Mesendoderm (in vitro differentiated cells): ENCODE data around the gene CFAP61.
"Not testable (repeated sequence)": the region's sequence is repeated elsewhere in the genome, so short reads cannot be mapped to it uniquely, and the experiment has no call there.

Source experiments
- DNase-seq: peaks from one replicate; pipeline ENCODE4 v3.0.0; 2013
- H2AK5ac ChIP-seq: 2 replicates; pipeline ENCODE4 v1.6.1; 2013; ENCODE audit warnings: low read length, inconsistent platforms
- H2BK120ac ChIP-seq: 2 replicates; pipeline ENCODE4 v1.6.1; 2013; ENCODE audit warnings: low read depth, mild to moderate bottlenecking, low read length, moderate library complexity, mixed read lengths
- H2BK15ac ChIP-seq: replicated peaks from 2 replicates; pipeline ENCODE4 v1.6.1; 2013; ENCODE audit warnings: low read depth, mild to moderate bottlenecking, moderate library complexity
- H2BK5ac ChIP-seq: 2 replicates; pipeline ENCODE4 v1.6.1; 2013; ENCODE audit warnings: low read length, inconsistent platforms
- H3K18ac ChIP-seq: 2 replicates; pipeline ENCODE4 v1.6.1; 2013; ENCODE audit warnings: mild to moderate bottlenecking, low read length, mixed read lengths
- H3K23ac ChIP-seq: one replicate; pipeline ENCODE4 v1.6.1; 2013; ENCODE audit warnings: low read length
- H3K27ac ChIP-seq: 2 replicates; pipeline ENCODE4 v1.5.1; 2013; ENCODE audit warnings: low read depth, mild to moderate bottlenecking, inconsistent platforms, low read length, moderate library complexity
- H3K27me3 ChIP-seq: 2 replicates; pipeline ENCODE4 v1.6.1; 2013; ENCODE audit warnings: low read length, control low read depth, mild to moderate bottlenecking, inconsistent platforms; ENCODE audit not compliant: insufficient read depth, poor library complexity
- H3K36me3 ChIP-seq: 2 replicates; pipeline ENCODE4 v1.6.1; 2013; ENCODE audit warnings: low read length, inconsistent platforms; ENCODE audit not compliant: control insufficient read depth, insufficient read depth
- H3K4ac ChIP-seq: one replicate; pipeline ENCODE4 v1.6.1; 2013; ENCODE audit warnings: low read depth, mild to moderate bottlenecking, low read length, moderate library complexity
- H3K4me1 ChIP-seq: 2 replicates; pipeline ENCODE4 v1.6.1; 2013; ENCODE audit warnings: low read depth, low read length, inconsistent platforms; ENCODE audit not compliant: control insufficient read depth
- H3K4me2 ChIP-seq: 2 replicates; pipeline ENCODE4 v1.6.1; 2013; ENCODE audit warnings: low read length
- H3K4me3 ChIP-seq: 2 replicates; pipeline ENCODE4 v1.5.1; 2013; ENCODE audit warnings: mild to moderate bottlenecking, low read length
- H3K56ac ChIP-seq: one replicate; pipeline ENCODE4 v1.6.1; 2013; ENCODE audit warnings: low read length
- H3K79me1 ChIP-seq: 2 replicates; pipeline ENCODE4 v1.6.1; 2013; ENCODE audit warnings: low read length, inconsistent platforms
- H3K79me2 ChIP-seq: 2 replicates; pipeline ENCODE4 v1.6.1; 2013; ENCODE audit warnings: mild to moderate bottlenecking, low read length; ENCODE audit not compliant: control insufficient read depth, insufficient read depth
- H3K9ac ChIP-seq: 2 replicates; pipeline ENCODE4 v1.6.1; 2013; ENCODE audit warnings: low read length, inconsistent platforms
- H4K5ac ChIP-seq: one replicate; pipeline ENCODE4 v1.6.1; 2013; ENCODE audit warnings: low read length
- H4K8ac ChIP-seq: one replicate; pipeline ENCODE4 v1.6.1; 2013; ENCODE audit warnings: low read depth, mild to moderate bottlenecking, control low read depth, low read length, moderate library complexity
- WGBS: extraction: QIAGEN DNeasy Blood & Tissue Kit; methylation state at CpG from one replicate; pipeline ENCODE4 v1.1.7; 2013; ENCODE audit warnings: low lambda C conversion rate, missing lambda C conversion rate; ENCODE audit not compliant: insufficient coverage; ENCODE audit errors: extremely low coverage; 5-methylcytosine and 5-hydroxymethylcytosine counted together

The CFAP61 gene

DNA sequence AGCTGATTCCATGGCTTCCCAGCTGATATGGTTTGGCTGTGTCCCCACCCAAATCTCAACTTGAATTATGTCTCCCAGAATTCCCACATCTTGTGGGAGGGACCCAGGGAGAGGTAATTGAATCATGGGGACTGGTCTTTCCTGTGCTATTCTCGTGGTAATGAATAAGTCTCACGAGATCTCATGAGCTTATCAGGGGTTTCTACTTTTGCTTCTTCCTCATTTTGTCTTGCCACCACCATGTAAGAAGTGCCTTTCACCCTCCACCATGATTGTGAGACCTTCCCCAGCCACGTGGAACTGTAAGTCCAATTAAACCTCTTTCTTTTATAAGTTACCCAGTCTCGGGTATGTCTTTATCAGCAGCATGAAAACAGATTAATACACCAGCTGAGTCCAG, 165.8 kb downstream of the CFAP61 start:
- not testable (repeated sequence) for H4K5ac ChIP-seq, H2BK5ac ChIP-seq, H3K4me1 ChIP-seq, H2BK15ac ChIP-seq, H3K23ac ChIP-seq, H3K79me1 ChIP-seq, H3K27ac ChIP-seq, H4K8ac ChIP-seq, H3K27me3 ChIP-seq, H2AK5ac ChIP-seq, H3K4me2 ChIP-seq, H3K56ac ChIP-seq, H2BK120ac ChIP-seq, H3K4me3 ChIP-seq, H3K9ac ChIP-seq, H3K18ac ChIP-seq, DNase-seq, H3K36me3 ChIP-seq, H3K79me2 ChIP-seq, H3K4ac ChIP-seq
- no CpG with 5 or more reads among the region's 4 CpGs for WGBS

DNA sequence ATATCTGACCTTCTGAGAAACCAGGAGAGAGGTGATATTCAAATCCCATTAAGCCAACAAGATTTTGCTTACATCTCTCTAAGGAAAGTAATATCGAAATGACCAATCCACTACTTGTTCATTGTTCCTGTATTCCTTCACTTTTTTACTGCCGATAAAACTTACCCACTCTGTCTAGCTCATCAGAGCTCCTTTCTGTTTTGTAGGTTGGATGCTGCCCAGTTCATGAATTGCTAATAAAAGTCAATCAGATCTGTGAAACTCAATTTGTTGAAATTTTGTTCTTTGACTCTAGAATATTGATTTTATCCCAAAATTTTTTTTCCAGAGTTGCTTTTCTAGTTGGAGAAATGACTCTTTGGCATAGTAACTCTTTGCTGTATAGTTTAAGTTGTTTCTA, 166.7 kb downstream of the CFAP61 start:
- no peak overlapping the region for H3K23ac ChIP-seq
- DNase-seq, result no peak

DNA sequence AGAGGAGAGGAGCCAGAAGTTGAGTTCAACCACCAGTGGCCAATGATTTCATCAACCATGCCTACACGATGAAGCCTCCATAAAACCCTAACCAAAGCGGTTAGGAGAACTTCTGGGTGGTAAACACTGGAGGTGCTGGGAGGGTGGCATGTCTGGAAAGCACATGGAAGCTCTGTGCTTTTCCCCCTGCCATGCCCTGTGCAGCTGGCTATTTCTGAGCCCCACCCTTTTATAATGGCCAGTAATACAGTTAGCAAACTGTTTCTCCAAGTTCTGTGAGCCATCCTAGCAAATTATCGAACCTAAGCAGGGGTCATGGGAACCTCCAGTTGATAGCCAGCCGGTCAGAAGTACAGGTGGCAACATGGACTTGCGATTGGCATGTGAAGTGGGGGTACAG, 167.8 kb downstream of the CFAP61 start:
- H2BK5ac ChIP-seq, result no peak overlapping the region
- H2BK120ac ChIP-seq, result no peak overlapping the region
- H3K4me2 ChIP-seq, result no peak overlapping the region
- H2AK5ac ChIP-seq, result no peak overlapping the region
- no peak overlapping the region for H3K27ac ChIP-seq
- no peak overlapping the region for H3K23ac ChIP-seq
- H4K5ac ChIP-seq, result no peak overlapping the region
- H3K27me3 ChIP-seq, result no peaks in the 10 kb centered on the region
- H3K4me1 ChIP-seq, result no peaks in the 10 kb centered on the region
- H4K8ac ChIP-seq, result no peak overlapping the region
- no peak for DNase-seq
- no peak overlapping the region for H3K56ac ChIP-seq
- H3K18ac ChIP-seq, result no peak overlapping the region
- no peak overlapping the region for H3K4me3 ChIP-seq
- H3K79me2 ChIP-seq, result no peaks in the 10 kb centered on the region
- WGBS, result no CpG with 5 or more reads among the region's 5 CpGs
- H3K36me3 ChIP-seq, result no peaks in the 10 kb centered on the region
- H3K79me1 ChIP-seq, result no peaks in the 10 kb centered on the region
- no peak overlapping the region for H3K9ac ChIP-seq
- no peak overlapping the region for H3K4ac ChIP-seq
- no peak overlapping the region for H2BK15ac ChIP-seq

More for the DNA sequence above, 166.7 kb downstream of the CFAP61 start:
- H2BK120ac ChIP-seq, result no peak overlapping the region
- no peaks in the 10 kb centered on the region for H3K79me2 ChIP-seq
- no peaks in the 10 kb centered on the region for H3K4me1 ChIP-seq
- no CpG with 5 or more reads among the region's 2 CpGs for WGBS
- no peaks in the 10 kb centered on the region for H3K27me3 ChIP-seq
- H3K4ac ChIP-seq, result no peak overlapping the region
- H3K9ac ChIP-seq, result no peak overlapping the region
- H3K56ac ChIP-seq, result no peak overlapping the region
- no peak overlapping the region for H2AK5ac ChIP-seq
- H3K4me2 ChIP-seq, result no peak overlapping the region
- no peak overlapping the region for H3K18ac ChIP-seq
- H2BK5ac ChIP-seq, result no peak overlapping the region
- no peak overlapping the region for H2BK15ac ChIP-seq
- no peaks in the 10 kb centered on the region for H3K36me3 ChIP-seq
- H3K27ac ChIP-seq, result no peak overlapping the region
- H4K5ac ChIP-seq, result no peak overlapping the region
- no peak overlapping the region for H3K4me3 ChIP-seq
- H4K8ac ChIP-seq, result no peak overlapping the region
- no peaks in the 10 kb centered on the region for H3K79me1 ChIP-seq

DNA sequence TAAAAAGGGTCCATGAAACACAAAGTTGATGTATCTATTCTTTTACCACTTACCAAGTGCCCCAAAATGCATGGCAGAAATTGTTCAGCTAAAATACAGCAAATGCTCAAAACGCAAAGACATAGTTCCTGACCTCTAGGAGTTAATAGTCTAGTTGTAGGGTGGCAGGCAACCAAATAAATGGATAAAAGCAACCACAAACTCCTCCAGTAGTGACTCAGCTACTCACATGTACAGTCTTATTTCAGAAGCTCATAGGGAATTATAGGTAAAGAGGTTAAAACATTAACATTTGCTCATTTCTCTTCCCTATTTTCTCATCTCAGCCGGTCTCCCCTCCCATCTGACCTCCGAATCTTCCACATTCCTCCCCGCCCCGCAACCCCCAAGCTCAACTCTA, 171.6 kb downstream of the CFAP61 start:
- no peaks in the 10 kb centered on the region for H3K36me3 ChIP-seq
- no peak for DNase-seq
- no peaks in the 10 kb centered on the region for H3K4me1 ChIP-seq
- H3K4me3 ChIP-seq, result no peak overlapping the region
- no peak overlapping the region for H4K5ac ChIP-seq
- H3K27ac ChIP-seq, result no peak overlapping the region
- H3K79me2 ChIP-seq, result no peaks in the 10 kb centered on the region
- no peaks in the 10 kb centered on the region for H3K27me3 ChIP-seq
- no peaks in the 10 kb centered on the region for H3K79me1 ChIP-seq
- H3K4ac ChIP-seq, result no peak overlapping the region
- no peak overlapping the region for H2BK120ac ChIP-seq
- H3K4me2 ChIP-seq, result no peak overlapping the region
- no peak overlapping the region for H4K8ac ChIP-seq
- H2AK5ac ChIP-seq, result no peak overlapping the region
- H2BK5ac ChIP-seq, result no peak overlapping the region
- no peak overlapping the region for H3K56ac ChIP-seq
- H3K23ac ChIP-seq, result no peak overlapping the region
- H3K9ac ChIP-seq, result no peak overlapping the region
- no peak overlapping the region for H2BK15ac ChIP-seq
- 100% methylated on average over 3 of the region's 5 CpGs for WGBS
- H3K18ac ChIP-seq, result no peak overlapping the region

DNA sequence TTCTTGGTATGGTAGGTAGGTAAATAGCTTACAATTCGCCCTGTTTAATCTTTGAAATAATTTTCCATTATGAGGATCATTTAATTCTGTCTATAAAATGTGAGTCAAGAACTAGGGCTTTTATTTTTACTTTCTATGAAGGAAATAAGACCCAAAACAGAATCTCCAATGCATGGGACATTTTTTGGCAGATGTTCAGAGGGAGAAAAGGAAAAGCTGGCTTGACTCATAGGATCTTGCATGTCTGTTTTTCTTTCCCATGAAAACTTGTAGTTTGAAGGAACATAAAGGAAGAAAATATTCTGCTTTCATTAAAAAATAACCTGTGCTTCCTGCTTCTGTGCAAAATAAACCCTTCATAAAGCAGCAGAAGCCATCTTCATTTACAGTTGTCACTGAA, 172.5 kb downstream of the CFAP61 start:
- Histone ChIP-seq H3K56ac (no peak overlapping the region), H4K8ac (no peak overlapping the region), H3K27ac (no peak overlapping the region), H2BK5ac (no peak overlapping the region), H2AK5ac (no peak overlapping the region), H3K9ac (no peak overlapping the region), H3K79me2 (no peaks in the 10 kb centered on the region), H3K27me3 (no peaks in the 10 kb centered on the region), H3K4ac (no peak overlapping the region), H3K4me2 (no peak overlapping the region), H2BK120ac (no peak overlapping the region), H4K5ac (no peak overlapping the region), H3K79me1 (no peaks in the 10 kb centered on the region), H3K23ac (no peak overlapping the region), H3K4me1 (no peaks in the 10 kb centered on the region), H2BK15ac (no peak overlapping the region), H3K36me3 (no peaks in the 10 kb centered on the region), H3K4me3 (no peak overlapping the region), H3K18ac (no peak overlapping the region)
- no peak for DNase-seq
- WGBS, result no CpG with 5 or more reads among the region's 1 CpG

DNA sequence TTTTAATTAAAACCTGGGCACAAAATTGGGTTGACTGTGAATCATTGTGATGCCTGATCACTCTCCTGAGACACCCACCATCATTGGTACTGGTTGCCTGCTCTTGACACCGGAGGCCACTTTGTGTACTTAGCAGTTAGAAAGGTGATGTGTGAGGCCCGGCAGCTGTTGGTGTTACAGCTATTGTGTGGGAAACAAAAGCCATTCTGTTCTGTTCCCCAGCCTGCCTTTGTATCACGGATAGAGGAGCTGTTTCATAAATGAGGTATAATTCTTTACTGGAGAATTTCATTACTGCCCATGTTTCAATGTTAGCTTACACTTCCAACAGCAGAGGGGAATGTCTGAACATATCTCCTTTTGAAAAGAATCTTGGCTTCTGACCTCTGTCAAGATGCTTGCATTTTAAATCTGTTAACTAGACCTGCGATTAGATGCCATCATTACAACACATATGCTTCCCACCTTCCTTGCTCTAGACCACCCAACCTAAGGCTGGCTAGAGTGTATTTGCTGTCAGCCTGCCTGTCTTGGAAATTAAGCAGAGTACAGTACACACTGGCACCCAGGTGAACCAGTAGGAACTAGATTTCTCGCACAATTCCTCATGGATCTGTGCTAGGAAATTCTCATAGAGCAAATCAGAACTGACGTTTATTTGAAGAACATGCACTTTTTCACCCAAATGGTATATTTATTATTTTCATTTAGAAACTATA, 173.2 kb downstream of the CFAP61 start:
- Histone ChIP-seq H3K9ac (no peak overlapping the region), H3K79me1 (no peaks in the 10 kb centered on the region), H3K27ac (no peak overlapping the region), H3K4me1 (no peaks in the 10 kb centered on the region), H3K4me3 (no peak overlapping the region), H2BK120ac (no peak overlapping the region), H2AK5ac (no peak overlapping the region), H3K23ac (no peak overlapping the region), H3K4me2 (no peak overlapping the region), H2BK5ac (no peak overlapping the region), H3K56ac (no peak overlapping the region), H4K8ac (no peak overlapping the region), H3K79me2 (no peaks in the 10 kb centered on the region), H3K4ac (no peak overlapping the region), H3K27me3 (no peaks in the 10 kb centered on the region), H3K18ac (no peak overlapping the region), H2BK15ac (no peak overlapping the region), H4K5ac (no peak overlapping the region), H3K36me3 (no peaks in the 10 kb centered on the region)
- WGBS, result no CpG with 5 or more reads among the region's 6 CpGs
- DNase-seq, result peak; percentile 18
